ENCODE results near the gene PADI3. TPM values are rescaled to one million over a fixed set of nuclear protein-coding genes. Genes with fewer than 3 reads are reported as not detected.

PADI3 gene
- total and polyA plus RNA-seq, 3 donors from 2014 or later: 0.63 to 1.2 (median 0.80) TPM

GRCh38 chr1:17201201-17202021 is 47.5 kb upstream of the PADI3 start:
- Histone ChIP-seq H3K9me3 (no peaks in the 10 kb centered on the region), H3K36me3 (ENCODE audit: low read depth, missing control alignments) (no peaks in the 10 kb centered on the region), H3K27me3 (no peaks in the 10 kb centered on the region), H3K27ac (no peak overlapping the region), H3K4me3 (no peak overlapping the region), H3K4me1 (no peaks in the 10 kb centered on the region)
- TF ChIP-seq POLR2A (IDR thresholded peaks at IDR 0.05) (no peak), CTCF (IDR thresholded peaks at IDR 0.05) (no peak)
- 67 to 72% methylated on average over 7 to 9 of the region's 9 CpGs for WGBS, 2 donors
- no peak for DNase-seq
- intact Hi-C loops (cut with DNase I; ENCODE audit: low total_unique reads): no loop called here

GRCh38 chr1:17204546-17205440 is 44.1 kb upstream of the PADI3 start, which contains the start of gene PADI1:
Gene PADI1 (plus strand): TSS chr1:17205128. CDS start chr1:17205218, 90 bp downstream.
- intact Hi-C loops (cut with DNase I; ENCODE audit: low total_unique reads): no loop called here
- H3K4me3 ChIP-seq: no peak within 1 kb of the TSS
- no peak within 1 kb of the TSS for H3K27ac ChIP-seq
- H3K9me3 ChIP-seq: no peaks in the 10 kb centered on the region
- no peaks in the 10 kb centered on the region for H3K4me1 ChIP-seq
- 83 to 84% methylated on average over 9 of the region's 9 CpGs for WGBS, 2 donors
- TF ChIP-seq POLR2A (IDR thresholded peaks at IDR 0.05) (no peak), CTCF (IDR thresholded peaks at IDR 0.05) (no peak)
- no peak for DNase-seq
- H3K36me3 ChIP-seq (ENCODE audit: low read depth, missing control alignments): no peaks in the 10 kb centered on the region
- H3K27me3 ChIP-seq: no peaks in the 10 kb centered on the region

- Histone ChIP-seq H3K27ac (no peak overlapping the region), H3K4me1 (no peaks in the 10 kb centered on the region), H3K9me3 (no peaks in the 10 kb centered on the region), H3K4me3 (no peak overlapping the region), H3K36me3 (ENCODE audit: low read depth, missing control alignments) (no peaks in the 10 kb centered on the region), H3K27me3 (no peaks in the 10 kb centered on the region)
- 91 to 93% methylated on average over 7 of the region's 7 CpGs for WGBS, 2 donors
- intact Hi-C loops (cut with DNase I; ENCODE audit: low total_unique reads): no loop called here
- TF ChIP-seq POLR2A (IDR thresholded peaks at IDR 0.05) (no peak), CTCF (IDR thresholded peaks at IDR 0.05) (no peak)
- no peak for DNase-seq
These were observed 43.2 kb upstream of the PADI3 start for GRCh38 chr1:17205652-17206051.

GRCh38 chr1:17206196-17206595 is 42.7 kb upstream of the PADI3 start:
- intact Hi-C loops (cut with DNase I; ENCODE audit: low total_unique reads): no loop called here
- no peak for DNase-seq
- TF ChIP-seq POLR2A (IDR thresholded peaks at IDR 0.05) (no peak), CTCF (IDR thresholded peaks at IDR 0.05) (no peak)
- no peaks in the 10 kb centered on the region for H3K9me3 ChIP-seq
- H3K36me3 ChIP-seq (ENCODE audit: low read depth, missing control alignments): no peaks in the 10 kb centered on the region
- WGBS, 2 donors: 72 to 81% methylated on average over 3 to 4 of the region's 4 CpGs
- no peaks in the 10 kb centered on the region for H3K27me3 ChIP-seq
- no peaks in the 10 kb centered on the region for H3K4me1 ChIP-seq
- H3K4me3 ChIP-seq: no peak overlapping the region
- H3K27ac ChIP-seq: no peak overlapping the region
